ENCODE data around the gene FANCG.

The FANCG gene

DNA sequence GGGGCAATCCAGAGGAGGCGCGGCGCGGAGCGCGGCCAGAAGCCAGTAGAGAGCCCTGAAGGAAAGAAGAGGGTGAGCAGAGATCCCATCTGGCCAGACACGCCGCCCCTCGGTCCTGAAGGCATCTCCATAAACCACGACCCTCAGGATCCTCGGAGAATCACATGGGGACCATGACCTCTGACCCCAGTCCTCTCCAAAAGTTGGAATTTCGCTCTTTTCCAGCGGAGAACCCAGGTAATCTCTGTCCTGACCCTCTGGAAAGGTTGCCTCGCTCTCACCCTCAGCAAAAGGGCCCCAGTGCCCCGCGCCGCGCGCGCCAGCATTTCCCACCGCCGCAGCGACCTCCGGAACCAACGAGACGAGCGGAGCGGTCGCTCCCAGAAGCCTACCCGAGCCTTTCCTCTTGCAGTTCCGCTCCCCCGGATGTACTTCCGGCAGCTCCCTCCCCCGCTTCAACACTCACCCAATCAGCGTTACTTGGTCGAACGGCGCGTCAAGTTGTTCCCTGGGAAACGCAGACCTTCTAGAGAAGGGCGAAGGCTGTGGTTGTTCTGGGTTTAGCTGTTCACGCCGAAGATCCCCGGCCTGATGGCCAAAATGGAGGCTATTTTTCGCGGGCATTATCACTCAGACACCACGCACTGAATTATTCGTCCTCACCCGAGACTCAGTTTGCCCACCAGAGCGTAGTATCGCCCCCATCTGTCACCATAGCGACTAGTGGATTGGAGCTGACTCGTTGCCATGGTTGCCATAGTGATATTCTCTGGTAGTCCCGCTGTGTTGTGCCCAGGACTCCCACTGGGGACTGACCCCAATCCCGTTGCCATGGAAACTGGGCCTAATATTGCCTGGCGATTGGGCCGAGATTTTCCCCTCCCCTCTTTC lies 23.3 kb upstream of the FANCG start, which contains the start of gene STOML2 (continued):
- no peak for TF ChIP-seq ZNF248 (tag by site-specific recombination; IDR thresholded peaks at IDR 0.05)
- no peak for TF ChIP-seq ZNF169 (tag by site-specific recombination; IDR thresholded peaks at IDR 0.05)
- TF ChIP-seq, protein P1, sequence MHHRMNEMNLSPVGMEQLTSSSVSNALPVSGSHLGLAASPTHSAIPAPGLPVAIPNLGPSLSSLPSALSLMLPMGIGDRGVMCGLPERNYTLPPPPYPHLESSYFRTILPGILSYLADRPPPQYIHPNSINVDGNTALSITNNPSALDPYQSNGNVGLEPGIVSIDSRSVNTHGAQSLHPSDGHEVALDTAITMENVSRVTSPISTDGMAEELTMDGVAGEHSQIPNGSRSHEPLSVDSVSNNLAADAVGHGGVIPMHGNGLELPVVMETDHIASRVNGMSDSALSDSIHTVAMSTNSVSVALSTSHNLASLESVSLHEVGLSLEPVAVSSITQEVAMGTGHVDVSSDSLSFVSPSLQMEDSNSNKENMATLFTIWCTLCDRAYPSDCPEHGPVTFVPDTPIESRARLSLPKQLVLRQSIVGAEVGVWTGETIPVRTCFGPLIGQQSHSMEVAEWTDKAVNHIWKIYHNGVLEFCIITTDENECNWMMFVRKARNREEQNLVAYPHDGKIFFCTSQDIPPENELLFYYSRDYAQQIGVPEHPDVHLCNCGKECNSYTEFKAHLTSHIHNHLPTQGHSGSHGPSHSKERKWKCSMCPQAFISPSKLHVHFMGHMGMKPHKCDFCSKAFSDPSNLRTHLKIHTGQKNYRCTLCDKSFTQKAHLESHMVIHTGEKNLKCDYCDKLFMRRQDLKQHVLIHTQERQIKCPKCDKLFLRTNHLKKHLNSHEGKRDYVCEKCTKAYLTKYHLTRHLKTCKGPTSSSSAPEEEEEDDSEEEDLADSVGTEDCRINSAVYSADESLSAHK (tag by site-specific recombination; IDR thresholded peaks at IDR 0.05) = no peak
- TF ChIP-seq ZNF341 (tag by site-specific recombination; IDR thresholded peaks at IDR 0.05; ENCODE audit: low read depth) = peak; percentile 78
- TF ChIP-seq ZSCAN30 (tag by site-specific recombination; IDR thresholded peaks at IDR 0.05) = 0 out of 2 replicates have a peak, but pooled peaks have one; percentile 16
- TF ChIP-seq ZNF704 (tag by site-specific recombination; IDR thresholded peaks at IDR 0.05) = no peak
- no peak for TF ChIP-seq ZNF433 (tag by site-specific recombination; IDR thresholded peaks at IDR 0.05; ENCODE audit: low read depth)
- TF ChIP-seq ZNF16 (tag by site-specific recombination; IDR thresholded peaks at IDR 0.05; ENCODE audit: low read depth) = no peak
- TF ChIP-seq, protein P2, sequence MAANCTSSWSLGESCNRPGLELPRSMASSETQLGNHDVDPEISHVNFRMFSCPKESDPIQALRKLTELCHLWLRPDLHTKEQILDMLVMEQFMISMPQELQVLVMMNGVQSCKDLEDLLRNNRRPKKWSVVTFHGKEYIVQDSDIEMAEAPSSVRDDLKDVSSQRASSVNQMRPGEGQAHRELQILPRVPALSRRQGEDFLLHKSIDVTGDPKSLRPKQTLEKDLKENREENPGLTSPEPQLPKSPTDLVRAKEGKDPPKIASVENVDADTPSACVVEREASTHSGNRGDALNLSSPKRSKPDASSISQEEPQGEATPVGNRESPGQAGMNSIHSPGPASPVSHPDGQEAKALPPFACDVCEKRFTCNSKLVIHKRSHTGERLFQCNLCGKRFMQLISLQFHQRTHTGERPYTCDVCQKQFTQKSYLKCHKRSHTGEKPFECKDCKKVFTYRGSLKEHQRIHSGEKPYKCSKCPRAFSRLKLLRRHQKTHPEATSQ (tag by site-specific recombination; IDR thresholded peaks at IDR 0.05) = peak; percentile 84; the same call in 1 of the 2 replicates
- TF ChIP-seq, protein P3, sequence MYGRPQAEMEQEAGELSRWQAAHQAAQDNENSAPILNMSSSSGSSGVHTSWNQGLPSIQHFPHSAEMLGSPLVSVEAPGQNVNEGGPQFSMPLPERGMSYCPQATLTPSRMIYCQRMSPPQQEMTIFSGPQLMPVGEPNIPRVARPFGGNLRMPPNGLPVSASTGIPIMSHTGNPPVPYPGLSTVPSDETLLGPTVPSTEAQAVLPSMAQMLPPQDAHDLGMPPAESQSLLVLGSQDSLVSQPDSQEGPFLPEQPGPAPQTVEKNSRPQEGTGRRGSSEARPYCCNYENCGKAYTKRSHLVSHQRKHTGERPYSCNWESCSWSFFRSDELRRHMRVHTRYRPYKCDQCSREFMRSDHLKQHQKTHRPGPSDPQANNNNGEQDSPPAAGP (tag by site-specific recombination; IDR thresholded peaks at IDR 0.05) = peak; percentile 38; the same call in 1 of the 2 replicates
- TF ChIP-seq ZNF791 (tag by site-specific recombination; IDR thresholded peaks at IDR 0.05) = no peak
- no peak for TF ChIP-seq ZNF26 (tag by site-specific recombination; IDR thresholded peaks at IDR 0.05)
- TF ChIP-seq ZNF596 (tag by site-specific recombination; IDR thresholded peaks at IDR 0.05) = no peak
- TF ChIP-seq ZBTB11 (tag by site-specific recombination; conservative IDR thresholded peaks at IDR 0.05; ENCODE audit: low read depth) = peak; percentile 99
- peak; percentile 96 for TF ChIP-seq MYNN (tag by site-specific recombination; IDR thresholded peaks at IDR 0.05; ENCODE audit: borderline replicate concordance)
- no peak for TF ChIP-seq ZNF658 (tag by site-specific recombination; IDR thresholded peaks at IDR 0.05)
- peak; percentile 98 for TF ChIP-seq ZNF140 (tag by site-specific recombination; IDR thresholded peaks at IDR 0.05)
- TF ChIP-seq ZNF146 (tag by site-specific recombination; IDR thresholded peaks at IDR 0.05) = 0 out of 2 replicates have a peak, but pooled peaks have one; percentile 5
- TF ChIP-seq ZNF398 (tag by site-specific recombination; IDR thresholded peaks at IDR 0.05) = no peak
- peak; percentile 38; the same call in 1 of the 2 replicates for TF ChIP-seq ZNF639 (tag by site-specific recombination; IDR thresholded peaks at IDR 0.05)

Data from HEK293 (cell line).